GM19351 (cell line): ENCODE data around the gene MATN4.

ENCODE experiments used
- ATAC-seq: cut with Tn5 transposase; IDR thresholded peaks from one replicate; pipeline ENCODE4 v1.9.1; 2021; ENCODE audit warnings: mild to moderate bottlenecking, moderate library complexity; ENCODE audit not compliant: unreplicated experiment

Gene MATN4

DNA sequence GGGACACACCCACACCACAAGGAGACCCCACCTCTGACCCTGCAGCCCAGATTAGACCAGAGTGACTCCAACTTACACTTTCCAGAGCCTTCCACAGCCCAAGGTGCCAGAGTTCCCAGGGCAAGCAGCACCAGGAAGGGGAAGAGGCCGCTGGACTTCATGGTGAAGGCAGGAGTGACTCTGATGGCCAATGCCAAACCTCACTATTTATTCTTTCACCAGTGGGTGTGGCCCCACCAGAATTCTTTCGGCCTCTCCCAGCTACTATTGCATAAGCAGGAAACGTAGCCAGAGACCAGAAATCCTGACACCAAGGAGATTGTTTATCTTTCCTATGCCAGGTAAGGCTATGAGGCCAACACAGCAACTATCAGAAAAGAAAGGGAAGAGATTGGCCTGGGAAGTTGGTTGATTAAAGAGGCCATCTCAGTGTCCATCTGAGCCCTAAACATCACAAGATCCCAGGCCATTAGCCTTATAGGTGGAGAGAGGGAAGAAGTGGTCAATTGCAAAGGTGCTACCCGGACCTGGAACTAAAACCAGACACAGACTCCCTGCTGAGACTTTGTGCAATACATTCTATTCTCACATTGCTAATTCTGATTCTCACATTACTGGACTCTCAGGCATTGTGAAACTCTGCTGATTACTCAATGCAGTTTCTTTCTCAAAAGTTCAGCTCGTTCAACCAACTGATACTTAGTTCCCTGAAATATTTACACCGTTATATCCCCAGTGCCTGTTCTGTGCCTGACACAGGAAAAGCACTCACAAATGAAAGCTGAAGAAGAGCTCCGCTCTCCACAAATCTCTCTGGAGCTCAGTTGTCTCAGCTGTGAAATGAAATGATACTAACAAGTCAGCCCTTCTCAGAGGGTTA is 53.5 kb downstream of the MATN4 start, which contains the start of gene SLPI:
TSS of gene SLPI (minus strand) at position 182 of the 880 bp plus-strand sequence. CDS start at position 161, 21 bp downstream.
- no peak for ATAC-seq

DNA sequence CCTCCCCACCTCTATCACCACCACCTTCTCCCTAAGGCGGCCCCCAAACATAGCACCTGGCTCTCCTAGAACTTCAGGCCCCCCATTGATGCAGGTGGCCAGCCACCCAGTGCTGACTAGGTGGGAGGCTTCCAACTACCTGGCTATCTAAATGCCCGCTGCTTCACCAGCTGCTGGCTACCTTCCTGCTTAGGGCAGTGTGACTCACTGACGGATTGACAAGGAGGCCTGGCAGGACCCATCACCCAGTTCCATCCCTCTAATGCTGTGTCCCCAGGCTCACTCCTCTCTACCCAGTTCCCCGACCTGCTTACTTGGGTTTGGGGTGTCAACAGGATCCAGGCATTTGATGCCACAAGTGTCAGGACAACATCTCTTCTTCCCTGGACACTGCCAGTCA is 54.8 kb downstream of the MATN4 start:
- no peak for ATAC-seq

DNA sequence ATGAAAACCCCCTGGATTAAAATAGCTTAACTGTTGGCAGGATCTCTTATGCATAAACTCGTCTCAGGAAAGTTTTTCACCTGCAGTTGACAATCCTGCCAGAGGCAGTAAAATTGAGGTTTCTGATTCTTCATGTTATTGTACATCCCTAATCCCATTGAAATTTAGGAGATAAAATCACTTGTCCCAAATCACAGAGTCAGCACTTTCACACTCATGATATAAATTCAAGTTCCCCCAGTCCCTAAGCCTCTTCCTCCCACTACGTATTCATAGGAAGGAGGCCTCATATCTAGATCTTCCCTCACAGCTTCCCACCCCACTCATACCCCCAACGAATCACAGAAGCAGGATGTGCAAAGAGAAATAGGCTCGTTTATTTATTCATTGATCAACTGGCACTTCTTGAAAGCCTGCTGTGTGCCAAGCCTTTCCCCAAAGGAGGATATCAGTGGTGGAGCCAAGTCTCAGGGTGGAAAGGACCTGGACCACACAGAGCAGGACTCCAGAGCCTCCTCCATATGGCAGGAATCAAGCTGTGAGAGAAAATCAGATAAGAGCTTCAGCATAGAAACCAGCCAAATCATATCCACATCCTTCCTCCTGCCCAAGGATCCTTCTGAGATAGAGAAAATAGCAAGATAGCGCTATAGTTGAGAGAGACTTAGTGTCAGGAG is 56.1 kb downstream of the MATN4 start:
- no peak for ATAC-seq

DNA sequence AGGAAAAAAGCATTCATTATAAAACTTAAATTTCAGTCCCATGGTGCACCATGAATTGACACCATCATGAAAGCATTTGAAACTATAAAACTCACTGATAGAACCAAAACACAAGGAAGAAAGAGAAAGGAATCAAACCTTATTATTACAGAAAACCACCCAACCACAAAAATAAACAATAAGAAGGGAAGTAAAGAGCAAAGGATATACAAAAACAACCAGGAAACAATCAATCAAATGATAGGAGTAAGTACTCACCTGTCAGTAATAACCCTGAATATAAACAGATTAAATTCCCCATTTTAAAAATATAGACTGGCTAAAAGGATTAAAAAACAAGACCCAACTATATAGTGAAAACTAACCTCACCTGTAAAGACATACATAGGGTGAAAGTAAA is 59.5 kb downstream of the MATN4 start:
- no peak for ATAC-seq

DNA sequence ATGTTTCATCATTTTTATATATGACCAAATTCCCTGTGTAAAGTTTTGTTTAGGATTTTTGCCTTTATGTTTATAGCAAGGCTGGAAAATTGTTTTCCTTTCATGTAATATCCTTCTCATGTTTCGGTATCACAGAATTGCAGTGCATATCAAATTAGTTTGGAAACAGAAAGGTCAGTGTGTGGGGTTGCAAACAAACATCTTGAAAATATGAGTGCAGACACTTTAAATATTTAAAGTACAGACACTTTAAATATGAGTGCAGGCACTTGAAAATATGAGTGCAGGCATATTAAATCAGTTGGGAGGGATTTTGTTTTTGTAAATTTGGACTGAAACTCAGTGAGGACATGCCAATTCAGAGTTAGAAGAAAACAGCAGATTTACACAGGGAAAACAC is 60.2 kb downstream of the MATN4 start:
- ATAC-seq: no peak

DNA sequence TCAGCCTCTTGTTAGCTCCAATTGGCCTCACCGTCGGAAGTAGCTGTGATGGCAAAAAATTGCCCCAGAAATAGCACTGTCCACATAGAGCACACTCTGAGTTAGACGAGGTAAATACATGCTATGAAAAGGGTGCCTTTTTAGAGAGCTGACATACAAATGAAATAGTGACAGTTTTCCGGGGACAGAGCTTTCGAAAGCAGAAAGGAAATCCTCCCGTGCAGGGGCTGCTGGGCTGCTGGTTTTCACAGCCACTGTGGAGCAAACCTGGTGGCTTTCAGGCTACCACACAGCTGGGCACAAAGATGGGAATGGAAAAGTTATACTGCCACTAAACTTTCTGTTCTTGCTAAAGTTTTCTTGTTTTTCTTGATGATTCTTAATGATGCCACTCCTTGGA is 62.0 kb downstream of the MATN4 start:
- no peak for ATAC-seq
